HepG2 (cell line): ENCODE data around the gene PSD. TPM values are rescaled to one million over a fixed set of nuclear protein-coding genes. Genes with fewer than 3 reads are reported as not detected.
A peak's percentile ranks its signal among the peaks of the same experiment; 100 is the strongest.

Source experiments
- FOXA1 ChIP-seq, 2 experiments: fragments of 450-650 bp in 1 of 2; sonication (generic) in 1 of 2; formaldehyde crosslinking in 1 of 2; IDR thresholded peaks; 2 replicates each; pipeline versions ENCODE4 v1.4.0 to v1.6.1; 2016 to 2020; ENCODE audit warnings: missing genetic modification reagents in 1 of 2
- HES4 ChIP-seq: sonication (generic); formaldehyde crosslinking; IDR thresholded peaks from 2 replicates; pipeline ENCODE4 v1.9.0; 2021; ENCODE audit warnings: mild to moderate bottlenecking, missing genetic modification reagents, borderline replicate concordance
- MEF2D ChIP-seq: sonication (generic); formaldehyde crosslinking; IDR thresholded peaks from 2 replicates; pipeline ENCODE4 v1.5.1; 2020; ENCODE audit warnings: mild to moderate bottlenecking, missing genetic modification reagents
- MXD4 ChIP-seq: IDR thresholded peaks from 2 replicates; pipeline ENCODE4 v1.6.1; 2016; ENCODE audit warnings: mild to moderate bottlenecking, missing biosample characterization, missing genetic modification reagents
- PCBP1 ChIP-seq: fragments of 200-400 bp; formaldehyde crosslinking; IDR thresholded peaks from 2 replicates; pipeline ENCODE4 v1.6.1; 2017; ENCODE audit warnings: mild to moderate bottlenecking, low read depth, low read length, borderline replicate concordance
- PLRG1 ChIP-seq: fragments of 450-650 bp; conservative IDR thresholded peaks from 2 replicates; pipeline ENCODE4 v1.6.1; 2016
- RBM22 ChIP-seq: fragments of 200-400 bp; formaldehyde crosslinking; optimal IDR thresholded peaks from 2 replicates; pipeline ENCODE3; 2017; ENCODE audit warnings: mild to moderate bottlenecking, low read length, moderate library complexity
- SRSF4 ChIP-seq: fragments of 200-400 bp; formaldehyde crosslinking; IDR thresholded peaks from one replicate; pipeline ENCODE4 v1.6.1; 2018; ENCODE audit warnings: mild to moderate bottlenecking, low read depth, low read length, moderate library complexity; ENCODE audit not compliant: poor library complexity, severe bottlenecking
- ZKSCAN8 ChIP-seq: IDR thresholded peaks from 2 replicates; pipeline ENCODE4 v1.6.1; 2016; ENCODE audit warnings: borderline replicate concordance, missing genetic modification reagents, missing compliant biosample characterization
- ZNF292 ChIP-seq: sonication (generic); formaldehyde crosslinking; IDR thresholded peaks from 2 replicates; pipeline ENCODE4 v1.8.1; 2022; ENCODE audit warnings: mild to moderate bottlenecking, low read depth, missing genetic modification reagents, borderline replicate concordance
- ZNF33B ChIP-seq: sonication (generic); formaldehyde crosslinking; IDR thresholded peaks from 2 replicates; pipeline ENCODE4 v1.5.1; 2020; ENCODE audit warnings: mild to moderate bottlenecking, missing genetic modification reagents
- ZNF552 ChIP-seq: sonication (generic); formaldehyde crosslinking; IDR thresholded peaks from 2 replicates; pipeline ENCODE4 v1.9.0; 2022; ENCODE audit warnings: missing genetic modification reagents, mild to moderate bottlenecking, borderline replicate concordance
- ZNF737 ChIP-seq: sonication (generic); formaldehyde crosslinking; IDR thresholded peaks from 2 replicates; pipeline ENCODE4 v1.5.0; 2020; ENCODE audit warnings: missing genetic modification reagents, mild to moderate bottlenecking, borderline replicate concordance
- polyA plus RNA-seq, 8 experiments: library from polyadenylated mRNA; depleted of rRNA in 3 of 8; stranded (reverse) in 7 of 8; unstranded in 1 of 8; fragments of >200 nt; fragmentation: Illumina TruSeq in 4 of 8; extraction: Trizol in 4 of 8; gene quantifications; 2 replicates each; pipeline versions ENCODE4 v1.2.1 to v1.2.3, GENCODE V29; 2011 to 2016; ENCODE audit warnings: low read depth in 4 of 8, missing spikeins in 1 of 8, mixed read lengths in 1 of 8; ENCODE audit not compliant: insufficient read depth in 1 of 8
- total RNA-seq, 5 experiments: library from RNA; depleted of rRNA; stranded (reverse); fragments of >200 nt; fragmentation: Illumina TruSeq; extraction: Trizol; gene quantifications; 2 replicates each; pipeline ENCODE4 v1.2.3, GENCODE V29; 2016; ENCODE audit warnings: low read depth in 1 of 5
- TF ChIP-seq, protein P1 (sequence below): sonication (generic); formaldehyde crosslinking; IDR thresholded peaks from 2 replicates; pipeline ENCODE4 v1.4.0; 2020; ENCODE audit warnings: mild to moderate bottlenecking, missing genetic modification reagents
- TF ChIP-seq, protein P2 (sequence below): sonication (generic); formaldehyde crosslinking; IDR thresholded peaks from 2 replicates; pipeline ENCODE4 v1.8.1; 2023; ENCODE audit warnings: missing genetic modification reagents, mild to moderate bottlenecking, borderline replicate concordance
- TF ChIP-seq, protein P3 (sequence below): sonication (generic); formaldehyde crosslinking; IDR thresholded peaks from 2 replicates; pipeline ENCODE4 v1.4.0; 2020; ENCODE audit warnings: missing genetic modification reagents, borderline replicate concordance
- TF ChIP-seq, protein P4 (sequence below): sonication (generic); formaldehyde crosslinking; IDR thresholded peaks from 2 replicates; pipeline ENCODE4 v1.4.0; 2020; ENCODE audit warnings: missing genetic modification reagents
- TF ChIP-seq, protein P5 (sequence below): sonication (generic); formaldehyde crosslinking; IDR thresholded peaks from 2 replicates; pipeline ENCODE4 v1.5.0; 2020; ENCODE audit warnings: mild to moderate bottlenecking, missing genetic modification reagents

Gene PSD
- total and polyA plus RNA-seq, 2 of the 13 experiments (the other 11 are each of a cell fraction or from before 2014, with no cell fraction given) = 0.35 to 0.58 TPM

DNA sequence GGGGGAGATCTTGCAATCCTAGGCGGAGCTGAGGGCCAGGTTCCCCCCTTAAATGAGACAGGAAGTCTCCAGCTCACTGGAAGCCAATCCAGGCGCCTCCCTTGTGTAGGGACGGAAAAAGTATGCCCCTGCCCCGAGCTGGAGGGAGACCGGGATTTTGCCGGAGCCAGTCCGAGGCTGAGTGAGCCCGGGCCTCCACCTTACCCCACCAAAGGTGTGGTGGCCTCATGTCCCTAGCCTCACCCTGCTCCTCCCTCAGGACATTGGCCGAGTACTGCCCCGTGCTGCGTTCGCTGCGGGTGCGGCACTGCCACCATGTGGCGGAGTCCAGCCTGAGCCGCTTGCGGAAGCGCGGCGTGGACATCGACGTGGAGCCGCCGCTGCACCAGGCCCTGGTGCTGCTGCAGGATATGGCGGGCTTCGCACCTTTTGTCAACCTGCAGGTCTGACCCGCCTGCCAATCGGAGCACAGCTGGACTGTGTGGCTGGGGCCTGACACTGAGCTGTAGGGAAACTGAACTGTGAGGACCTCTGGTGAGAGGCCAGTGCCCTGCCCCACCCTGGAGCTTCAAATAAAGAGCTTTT is 4.1 kb upstream of the PSD start (continued):
- TF ChIP-seq, protein P1, sequence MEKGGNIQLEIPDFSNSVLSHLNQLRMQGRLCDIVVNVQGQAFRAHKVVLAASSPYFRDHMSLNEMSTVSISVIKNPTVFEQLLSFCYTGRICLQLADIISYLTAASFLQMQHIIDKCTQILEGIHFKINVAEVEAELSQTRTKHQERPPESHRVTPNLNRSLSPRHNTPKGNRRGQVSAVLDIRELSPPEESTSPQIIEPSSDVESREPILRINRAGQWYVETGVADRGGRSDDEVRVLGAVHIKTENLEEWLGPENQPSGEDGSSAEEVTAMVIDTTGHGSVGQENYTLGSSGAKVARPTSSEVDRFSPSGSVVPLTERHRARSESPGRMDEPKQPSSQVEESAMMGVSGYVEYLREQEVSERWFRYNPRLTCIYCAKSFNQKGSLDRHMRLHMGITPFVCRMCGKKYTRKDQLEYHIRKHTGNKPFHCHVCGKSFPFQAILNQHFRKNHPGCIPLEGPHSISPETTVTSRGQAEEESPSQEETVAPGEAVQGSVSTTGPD = no peak
- TF ChIP-seq ZNF33B (CRISPR knock-in tag) (no peak), RBM22 (peak; percentile 41), MXD4 (CRISPR knock-in tag) (peak; percentile 81; the same call in 1 of the 2 replicates), SRSF4 (no peak), PLRG1 (no peak), ZKSCAN8 (CRISPR knock-in tag) (peak; percentile 60; the same call in 1 of the 2 replicates), FOXA1 (IDR thresholded peaks at IDR 0.05) (no peak), FOXA1 (CRISPR knock-in tag; IDR thresholded peaks at IDR 0.05) (peak; percentile 50; the same call in 1 of the 2 replicates), PCBP1 (0 out of 2 replicates have a peak, but pooled peaks have one; percentile 56), HES4 (no peak; the same call in 1 of the 2 replicates), ZNF552 (peak; percentile 39; the same call in 1 of the 2 replicates), MEF2D (CRISPR knock-in tag) (peak; percentile 84), ZNF292 (CRISPR knock-in tag) (peak; percentile 63; the same call in 1 of the 2 replicates), ZNF737 (CRISPR knock-in tag) (0 out of 2 replicates have a peak, but pooled peaks have one; percentile 70)
- TF ChIP-seq, protein P2, sequence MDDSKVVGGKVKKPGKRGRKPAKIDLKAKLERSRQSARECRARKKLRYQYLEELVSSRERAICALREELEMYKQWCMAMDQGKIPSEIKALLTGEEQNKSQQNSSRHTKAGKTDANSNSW (CRISPR knock-in tag) = no peak
- TF ChIP-seq, protein P3, sequence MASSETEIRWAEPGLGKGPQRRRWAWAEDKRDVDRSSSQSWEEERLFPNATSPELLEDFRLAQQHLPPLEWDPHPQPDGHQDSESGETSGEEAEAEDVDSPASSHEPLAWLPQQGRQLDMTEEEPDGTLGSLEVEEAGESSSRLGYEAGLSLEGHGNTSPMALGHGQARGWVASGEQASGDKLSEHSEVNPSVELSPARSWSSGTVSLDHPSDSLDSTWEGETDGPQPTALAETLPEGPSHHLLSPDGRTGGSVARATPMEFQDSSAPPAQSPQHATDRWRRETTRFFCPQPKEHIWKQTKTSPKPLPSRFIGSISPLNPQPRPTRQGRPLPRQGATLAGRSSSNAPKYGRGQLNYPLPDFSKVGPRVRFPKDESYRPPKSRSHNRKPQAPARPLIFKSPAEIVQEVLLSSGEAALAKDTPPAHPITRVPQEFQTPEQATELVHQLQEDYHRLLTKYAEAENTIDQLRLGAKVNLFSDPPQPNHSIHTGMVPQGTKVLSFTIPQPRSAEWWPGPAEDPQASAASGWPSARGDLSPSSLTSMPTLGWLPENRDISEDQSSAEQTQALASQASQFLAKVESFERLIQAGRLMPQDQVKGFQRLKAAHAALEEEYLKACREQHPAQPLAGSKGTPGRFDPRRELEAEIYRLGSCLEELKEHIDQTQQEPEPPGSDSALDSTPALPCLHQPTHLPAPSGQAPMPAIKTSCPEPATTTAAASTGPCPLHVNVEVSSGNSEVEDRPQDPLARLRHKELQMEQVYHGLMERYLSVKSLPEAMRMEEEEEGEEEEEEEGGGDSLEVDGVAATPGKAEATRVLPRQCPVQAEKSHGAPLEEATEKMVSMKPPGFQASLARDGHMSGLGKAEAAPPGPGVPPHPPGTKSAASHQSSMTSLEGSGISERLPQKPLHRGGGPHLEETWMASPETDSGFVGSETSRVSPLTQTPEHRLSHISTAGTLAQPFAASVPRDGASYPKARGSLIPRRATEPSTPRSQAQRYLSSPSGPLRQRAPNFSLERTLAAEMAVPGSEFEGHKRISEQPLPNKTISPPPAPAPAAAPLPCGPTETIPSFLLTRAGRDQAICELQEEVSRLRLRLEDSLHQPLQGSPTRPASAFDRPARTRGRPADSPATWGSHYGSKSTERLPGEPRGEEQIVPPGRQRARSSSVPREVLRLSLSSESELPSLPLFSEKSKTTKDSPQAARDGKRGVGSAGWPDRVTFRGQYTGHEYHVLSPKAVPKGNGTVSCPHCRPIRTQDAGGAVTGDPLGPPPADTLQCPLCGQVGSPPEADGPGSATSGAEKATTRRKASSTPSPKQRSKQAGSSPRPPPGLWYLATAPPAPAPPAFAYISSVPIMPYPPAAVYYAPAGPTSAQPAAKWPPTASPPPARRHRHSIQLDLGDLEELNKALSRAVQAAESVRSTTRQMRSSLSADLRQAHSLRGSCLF (CRISPR knock-in tag) = no peak
- TF ChIP-seq, protein P4, sequence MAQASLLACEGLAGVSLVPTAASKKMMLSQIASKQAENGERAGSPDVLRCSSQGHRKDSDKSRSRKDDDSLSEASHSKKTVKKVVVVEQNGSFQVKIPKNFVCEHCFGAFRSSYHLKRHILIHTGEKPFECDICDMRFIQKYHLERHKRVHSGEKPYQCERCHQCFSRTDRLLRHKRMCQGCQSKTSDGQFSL = peak; percentile 51; the same call in 1 of the 2 replicates
- TF ChIP-seq, protein P5, sequence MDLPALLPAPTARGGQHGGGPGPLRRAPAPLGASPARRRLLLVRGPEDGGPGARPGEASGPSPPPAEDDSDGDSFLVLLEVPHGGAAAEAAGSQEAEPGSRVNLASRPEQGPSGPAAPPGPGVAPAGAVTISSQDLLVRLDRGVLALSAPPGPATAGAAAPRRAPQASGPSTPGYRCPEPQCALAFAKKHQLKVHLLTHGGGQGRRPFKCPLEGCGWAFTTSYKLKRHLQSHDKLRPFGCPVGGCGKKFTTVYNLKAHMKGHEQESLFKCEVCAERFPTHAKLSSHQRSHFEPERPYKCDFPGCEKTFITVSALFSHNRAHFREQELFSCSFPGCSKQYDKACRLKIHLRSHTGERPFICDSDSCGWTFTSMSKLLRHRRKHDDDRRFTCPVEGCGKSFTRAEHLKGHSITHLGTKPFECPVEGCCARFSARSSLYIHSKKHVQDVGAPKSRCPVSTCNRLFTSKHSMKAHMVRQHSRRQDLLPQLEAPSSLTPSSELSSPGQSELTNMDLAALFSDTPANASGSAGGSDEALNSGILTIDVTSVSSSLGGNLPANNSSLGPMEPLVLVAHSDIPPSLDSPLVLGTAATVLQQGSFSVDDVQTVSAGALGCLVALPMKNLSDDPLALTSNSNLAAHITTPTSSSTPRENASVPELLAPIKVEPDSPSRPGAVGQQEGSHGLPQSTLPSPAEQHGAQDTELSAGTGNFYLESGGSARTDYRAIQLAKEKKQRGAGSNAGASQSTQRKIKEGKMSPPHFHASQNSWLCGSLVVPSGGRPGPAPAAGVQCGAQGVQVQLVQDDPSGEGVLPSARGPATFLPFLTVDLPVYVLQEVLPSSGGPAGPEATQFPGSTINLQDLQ (CRISPR knock-in tag) = no peak
